Measurements from ENCODE around the gene TBX1.
"Not testable (repeated sequence)": the region's sequence is repeated elsewhere in the genome, so short reads cannot be mapped to it uniquely, and the experiment has no call there.

TBX1 gene

DNA sequence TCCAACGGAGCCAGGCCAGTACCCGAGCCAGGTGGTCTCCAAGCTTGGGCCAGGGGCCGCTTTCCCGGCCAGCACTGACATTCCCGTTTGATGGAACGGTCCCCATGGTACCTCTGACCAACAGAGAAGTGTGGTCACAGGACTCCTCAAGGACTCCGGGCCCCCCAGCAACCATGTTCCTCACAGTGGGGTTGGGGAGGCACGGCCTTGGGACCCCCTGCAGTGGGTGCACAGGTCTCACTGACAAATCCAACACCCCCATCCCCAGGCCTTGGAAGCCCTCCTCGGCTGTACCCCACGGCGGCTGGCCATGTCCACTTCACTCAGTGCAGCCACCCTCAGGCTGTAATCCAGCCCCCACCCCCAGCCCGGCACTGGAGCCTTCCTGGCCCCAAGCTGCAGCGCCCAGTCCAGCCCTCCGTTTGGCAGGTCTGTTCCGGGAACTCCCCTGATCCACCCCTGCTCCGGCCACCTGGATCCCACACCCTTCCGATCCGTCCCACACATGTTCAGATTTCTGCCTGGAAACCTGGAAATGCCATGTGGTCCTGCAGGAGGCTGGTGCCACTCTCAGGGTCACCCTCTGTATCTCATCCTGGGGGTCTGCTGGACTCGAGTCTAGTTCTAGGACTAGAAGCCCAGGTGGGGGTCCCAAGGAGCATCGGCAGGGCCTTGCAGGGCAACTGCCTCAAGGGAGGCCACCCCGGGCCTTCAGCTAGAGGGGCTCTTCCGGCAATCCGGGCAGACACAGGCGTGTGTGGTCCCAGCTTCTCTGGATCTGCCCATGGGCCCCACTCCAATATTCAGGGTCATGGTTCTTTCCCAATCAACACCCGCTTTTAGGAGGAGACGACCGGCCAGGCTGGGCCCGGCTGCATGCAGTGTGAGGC is 26.6 kb downstream of the TBX1 start:
- H3K9me3 ChIP-seq (replicated peaks; ENCODE audit: low read length), result no peaks in the 10 kb centered on the region
- H3K4me2 ChIP-seq (ENCODE audit: low read length), result no peak overlapping the region
- H3K27me3 ChIP-seq (ENCODE audit: control insufficient read depth, insufficient read depth, low read length), result no peaks in the 10 kb centered on the region
- no peaks in the 10 kb centered on the region for H3K4me1 ChIP-seq (ENCODE audit: control insufficient read depth, insufficient read depth, low read length)
- no peak overlapping the region for H3K9ac ChIP-seq (ENCODE audit: low read depth, low read length)
- no peaks in the 10 kb centered on the region for H3K36me3 ChIP-seq (ENCODE audit: insufficient read depth, low read length)
- no peak overlapping the region for H3K4me3 ChIP-seq (ENCODE audit: low read length)

DNA sequence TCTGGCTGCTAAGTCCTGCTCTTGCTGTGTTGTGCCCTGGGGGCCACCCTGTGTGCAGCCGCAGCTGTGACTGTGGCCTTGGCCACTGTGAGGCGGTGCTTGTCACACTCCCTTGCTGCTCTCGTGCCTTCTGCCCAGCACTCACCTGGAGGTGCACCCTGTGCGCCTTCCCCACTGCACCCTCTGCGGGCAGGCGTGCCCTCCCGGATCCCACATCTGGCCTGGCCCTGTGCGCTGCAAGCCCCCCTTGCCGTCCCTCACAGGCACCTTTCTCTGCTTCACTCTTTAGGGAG is 27.2 kb downstream of the TBX1 start:
- no peaks in the 10 kb centered on the region for H3K27me3 ChIP-seq (ENCODE audit: control insufficient read depth, insufficient read depth, low read length)
- no peak overlapping the region for H3K4me3 ChIP-seq (ENCODE audit: low read length)
- H3K9ac ChIP-seq (ENCODE audit: low read depth, low read length), result no peak overlapping the region
- no peaks in the 10 kb centered on the region for H3K9me3 ChIP-seq (replicated peaks; ENCODE audit: low read length)
- no peaks in the 10 kb centered on the region for H3K36me3 ChIP-seq (ENCODE audit: insufficient read depth, low read length)
- H3K4me1 ChIP-seq (ENCODE audit: control insufficient read depth, insufficient read depth, low read length), result no peaks in the 10 kb centered on the region
- H3K4me2 ChIP-seq (ENCODE audit: low read length), result no peak overlapping the region

- Histone ChIP-seq H3K4me2 (ENCODE audit: low read length) (no peak overlapping the region), H3K4me1 (ENCODE audit: control insufficient read depth, insufficient read depth, low read length) (no peaks in the 10 kb centered on the region), H3K4me3 (ENCODE audit: low read length) (no peak overlapping the region), H3K9ac (ENCODE audit: low read depth, low read length) (no peak overlapping the region), H3K36me3 (ENCODE audit: insufficient read depth, low read length) (no peaks in the 10 kb centered on the region), H3K27me3 (ENCODE audit: control insufficient read depth, insufficient read depth, low read length) (no peaks in the 10 kb centered on the region), H3K9me3 (replicated peaks; ENCODE audit: low read length) (no peaks in the 10 kb centered on the region)
Observed at GRCh38 chr22:19788661-19789225, 28.2 kb downstream of the TBX1 start.

GRCh38 chr22:19789406-19789805 is 28.8 kb downstream of the TBX1 start:
- Histone ChIP-seq H3K4me2 (ENCODE audit: low read length) (no peak overlapping the region), H3K36me3 (ENCODE audit: insufficient read depth, low read length) (no peaks in the 10 kb centered on the region), H3K4me1 (ENCODE audit: control insufficient read depth, insufficient read depth, low read length) (no peaks in the 10 kb centered on the region), H3K4me3 (ENCODE audit: low read length) (no peak overlapping the region), H3K27me3 (ENCODE audit: control insufficient read depth, insufficient read depth, low read length) (no peaks in the 10 kb centered on the region), H3K9me3 (replicated peaks; ENCODE audit: low read length) (no peaks in the 10 kb centered on the region), H3K9ac (ENCODE audit: low read depth, low read length) (no peak overlapping the region)

- no peak overlapping the region for H3K9ac ChIP-seq (ENCODE audit: low read depth, low read length)
- no peaks in the 10 kb centered on the region for H3K36me3 ChIP-seq (ENCODE audit: insufficient read depth, low read length)
- no peak overlapping the region for H3K4me2 ChIP-seq (ENCODE audit: low read length)
Observed at GRCh38 chr22:19789828-19790227, 29.2 kb downstream of the TBX1 start.

GRCh38 chr22:19791243-19791642 is 30.7 kb downstream of the TBX1 start:
- H3K9me3 ChIP-seq (replicated peaks; ENCODE audit: low read length), result no peaks in the 10 kb centered on the region
- H3K4me1 ChIP-seq (ENCODE audit: control insufficient read depth, insufficient read depth, low read length), result peaks cover 11% of the 10 kb centered on the region
- no peak overlapping the region for H3K4me3 ChIP-seq (ENCODE audit: low read length)
- H3K4me2 ChIP-seq (ENCODE audit: low read length), result no peak overlapping the region
- no peaks in the 10 kb centered on the region for H3K36me3 ChIP-seq (ENCODE audit: insufficient read depth, low read length)
- H3K9ac ChIP-seq (ENCODE audit: low read depth, low read length), result no peak overlapping the region
- H3K27me3 ChIP-seq (ENCODE audit: control insufficient read depth, insufficient read depth, low read length), result no peaks in the 10 kb centered on the region

More at GRCh38 chr22:19789828-19790227, 29.2 kb downstream of the TBX1 start:
- no peak overlapping the region for H3K4me3 ChIP-seq (ENCODE audit: low read length)
- no peaks in the 10 kb centered on the region for H3K27me3 ChIP-seq (ENCODE audit: control insufficient read depth, insufficient read depth, low read length)
- no peaks in the 10 kb centered on the region for H3K9me3 ChIP-seq (replicated peaks; ENCODE audit: low read length)
- no peaks in the 10 kb centered on the region for H3K4me1 ChIP-seq (ENCODE audit: control insufficient read depth, insufficient read depth, low read length)

GRCh38 chr22:19791894-19792293 is 31.3 kb downstream of the TBX1 start:
- Histone ChIP-seq H3K4me2 (ENCODE audit: low read length) (no peak overlapping the region), H3K9ac (ENCODE audit: low read depth, low read length) (no peak overlapping the region), H3K4me3 (ENCODE audit: low read length) (no peak overlapping the region), H3K27me3 (ENCODE audit: control insufficient read depth, insufficient read depth, low read length) (no peaks in the 10 kb centered on the region), H3K9me3 (replicated peaks; ENCODE audit: low read length) (no peaks in the 10 kb centered on the region), H3K36me3 (ENCODE audit: insufficient read depth, low read length) (no peaks in the 10 kb centered on the region), H3K4me1 (ENCODE audit: control insufficient read depth, insufficient read depth, low read length) (peaks cover 11% of the 10 kb centered on the region)

DNA sequence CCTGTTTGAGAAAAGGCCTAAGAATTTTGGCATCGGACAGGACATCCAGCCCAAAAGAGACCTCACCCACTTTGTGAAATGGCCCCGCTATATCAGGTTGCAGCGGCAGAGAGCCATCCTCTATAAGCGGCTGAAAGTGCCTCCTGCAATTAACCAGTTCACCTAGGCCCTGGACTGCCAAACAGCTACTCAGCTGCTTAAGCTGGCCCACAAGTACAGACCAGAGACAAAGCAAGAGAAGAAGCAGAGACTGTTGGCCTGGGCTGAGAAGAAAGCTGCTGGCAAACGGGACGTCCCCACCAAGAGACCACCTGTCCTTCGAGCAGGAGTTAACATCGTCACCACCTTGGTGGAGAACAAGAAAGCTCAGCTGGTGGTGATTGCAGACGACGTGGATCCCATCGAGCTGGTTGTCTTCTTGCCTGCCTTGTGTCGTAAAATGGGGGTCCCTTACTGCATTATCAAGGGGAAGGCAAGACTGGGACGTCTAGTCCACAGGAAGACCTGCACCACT is 31.9 kb downstream of the TBX1 start:
- not testable (repeated sequence) for H3K36me3 ChIP-seq (ENCODE audit: insufficient read depth, low read length); H3K4me2 ChIP-seq (ENCODE audit: low read length); H3K9me3 ChIP-seq (replicated peaks; ENCODE audit: low read length); H3K27me3 ChIP-seq (ENCODE audit: control insufficient read depth, insufficient read depth, low read length); H3K4me3 ChIP-seq (ENCODE audit: low read length); H3K9ac ChIP-seq (ENCODE audit: low read depth, low read length)
- H3K4me1 ChIP-seq (ENCODE audit: control insufficient read depth, insufficient read depth, low read length), result peaks cover 11% of the 10 kb centered on the region

GRCh38 chr22:19793161-19793560 is 32.6 kb downstream of the TBX1 start:
- no peak overlapping the region for H3K4me2 ChIP-seq (ENCODE audit: low read length)
- H3K27me3 ChIP-seq (ENCODE audit: control insufficient read depth, insufficient read depth, low read length), result no peaks in the 10 kb centered on the region
- H3K9ac ChIP-seq (ENCODE audit: low read depth, low read length), result no peak overlapping the region
- H3K4me3 ChIP-seq (ENCODE audit: low read length), result no peak overlapping the region
- H3K4me1 ChIP-seq (ENCODE audit: control insufficient read depth, insufficient read depth, low read length), result peaks cover 11% of the 10 kb centered on the region
- no peaks in the 10 kb centered on the region for H3K9me3 ChIP-seq (replicated peaks; ENCODE audit: low read length)
- H3K36me3 ChIP-seq (ENCODE audit: insufficient read depth, low read length), result no peaks in the 10 kb centered on the region

GRCh38 chr22:19793661-19794310 is 33.2 kb downstream of the TBX1 start:
- H3K4me3 ChIP-seq (ENCODE audit: low read length), result no peak overlapping the region
- no peaks in the 10 kb centered on the region for H3K27me3 ChIP-seq (ENCODE audit: control insufficient read depth, insufficient read depth, low read length)
- H3K9me3 ChIP-seq (replicated peaks; ENCODE audit: low read length), result no peaks in the 10 kb centered on the region
- H3K9ac ChIP-seq (ENCODE audit: low read depth, low read length), result no peak overlapping the region
- H3K4me1 ChIP-seq (ENCODE audit: control insufficient read depth, insufficient read depth, low read length), result peaks cover 14% of the 10 kb centered on the region
- H3K36me3 ChIP-seq (ENCODE audit: insufficient read depth, low read length), result no peaks in the 10 kb centered on the region
- no peak overlapping the region for H3K4me2 ChIP-seq (ENCODE audit: low read length)

DNA sequence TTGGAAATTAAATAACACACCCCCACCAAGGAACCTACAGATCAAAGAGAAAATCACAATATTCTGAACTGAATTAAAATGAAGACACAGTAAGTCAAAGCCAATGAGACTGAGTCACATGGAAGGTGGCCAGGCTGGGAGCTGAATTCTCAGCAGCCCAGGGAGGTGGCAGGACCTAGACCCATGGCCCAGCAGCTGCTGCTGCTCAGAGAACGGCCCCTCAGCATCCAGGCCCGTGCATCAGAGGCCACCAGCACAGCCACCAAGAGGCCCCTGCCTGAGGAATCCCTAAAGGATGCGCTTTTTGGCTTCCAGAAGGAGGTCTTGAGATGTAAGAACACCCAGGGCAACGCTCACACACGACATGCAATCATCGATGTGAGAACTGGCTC is 35.0 kb downstream of the TBX1 start:
- Histone ChIP-seq H3K9ac (ENCODE audit: low read depth, low read length) (no peak overlapping the region), H3K4me2 (ENCODE audit: low read length) (no peak overlapping the region), H3K4me1 (ENCODE audit: control insufficient read depth, insufficient read depth, low read length) (peaks cover 30% of the 10 kb centered on the region), H3K36me3 (ENCODE audit: insufficient read depth, low read length) (no peaks in the 10 kb centered on the region), H3K9me3 (replicated peaks; ENCODE audit: low read length) (no peaks in the 10 kb centered on the region), H3K4me3 (ENCODE audit: low read length) (no peak overlapping the region), H3K27me3 (ENCODE audit: control insufficient read depth, insufficient read depth, low read length) (no peaks in the 10 kb centered on the region)
